Endometrial microvascular endothelial cells (primary cell): Measurements from ENCODE around the gene NOS2. TPM values are rescaled to one million over a fixed set of nuclear protein-coding genes. Genes with fewer than 3 reads are reported as not detected.
"Not testable (repeated sequence)": the region's sequence is repeated elsewhere in the genome, so short reads cannot be mapped to it uniquely, and the experiment has no call there.

Source experiments
- in situ Hi-C: cut with HindIII; loops from 2 replicates; pipeline ENCODE4 v1.10.0; 2017; ENCODE audit warnings: low sequenced_read_pairs, low pct_unique_long_range_greater_than_20kb; ENCODE audit errors: inconsistent ontology term
- total RNA-seq: library from RNA; depleted of rRNA; stranded (reverse); fragments of >200 nt; gene quantifications from one replicate; pipeline ENCODE4 v1.2.3, GENCODE V29; 2015; ENCODE audit errors: inconsistent ontology term

Gene NOS2
- total RNA-seq: not detected

GRCh38 chr17:27800522-27800921, at the start of gene NOS2:
NOS2 (minus strand) TSS chr17:27800529; CDS start chr17:27798809, 1,720 bp downstream.
- in situ Hi-C loops: no loop called here

- in situ Hi-C loops: no loop called here
Observed at GRCh38 chr17:27849474-27850185, 49.3 kb upstream of the NOS2 start.

- in situ Hi-C loops: no loop called here
Observed at GRCh38 chr17:27848931-27849330, 48.6 kb upstream of the NOS2 start.

GRCh38 chr17:27846808-27847307, 46.5 kb upstream of the NOS2 start:
- in situ Hi-C loops: not testable (repeated sequence)

- in situ Hi-C loops: no loop called here
Observed at GRCh38 chr17:27846042-27846655, 45.8 kb upstream of the NOS2 start.

- in situ Hi-C loops: no loop called here
Observed at GRCh38 chr17:27845264-27846041, 45.1 kb upstream of the NOS2 start.

- in situ Hi-C loops: no loop called here
Observed at GRCh38 chr17:27840688-27841087, 40.4 kb upstream of the NOS2 start.

GRCh38 chr17:27840406-27840678, 40.0 kb upstream of the NOS2 start:
- in situ Hi-C loops: not testable (repeated sequence)

GRCh38 chr17:27839571-27840405, 39.5 kb upstream of the NOS2 start:
- in situ Hi-C loops: not testable (repeated sequence)

GRCh38 chr17:27838607-27839006, 38.3 kb upstream of the NOS2 start:
- in situ Hi-C loops: not testable (repeated sequence)

GRCh38 chr17:27837769-27838168, 37.4 kb upstream of the NOS2 start:
- in situ Hi-C loops: not testable (repeated sequence)

GRCh38 chr17:27836651-27837050, 36.3 kb upstream of the NOS2 start:
- in situ Hi-C loops: no loop called here

GRCh38 chr17:27834571-27834970, 34.2 kb upstream of the NOS2 start:
- in situ Hi-C loops: no loop called here

GRCh38 chr17:27832831-27833230, 32.5 kb upstream of the NOS2 start:
- in situ Hi-C loops: no loop called here

- in situ Hi-C loops: not testable (repeated sequence)
Observed at GRCh38 chr17:27829888-27830287, 29.6 kb upstream of the NOS2 start.

- in situ Hi-C loops: not testable (repeated sequence)
Observed at GRCh38 chr17:27829143-27829711, 28.9 kb upstream of the NOS2 start.

GRCh38 chr17:27825459-27825858, 25.1 kb upstream of the NOS2 start:
- in situ Hi-C loops: no loop called here

- in situ Hi-C loops: no loop called here
Observed at GRCh38 chr17:27824745-27825144, 24.4 kb upstream of the NOS2 start.
